CD14-positive monocyte (primary cell): ENCODE data around the gene C10orf105. TPM values are rescaled to one million over a fixed set of nuclear protein-coding genes. Genes with fewer than 3 reads are reported as not detected.

ENCODE experiments used
- DNase-seq, 3 donors: peaks; one replicate each; pipeline ENCODE4 v3.0.0-alpha.2; 2011 to 2022
- H2AFZ ChIP-seq: 2 replicates; pipeline ENCODE4 v1.6.0; 2012; ENCODE audit warnings: mild to moderate bottlenecking, low read depth, low read length, inconsistent platforms; ENCODE audit not compliant: insufficient read depth, poor library complexity, severe bottlenecking
- H3K27ac ChIP-seq, 2 donors: 1 replicate in 1 of 2; 2 replicates in 1 of 2; pipeline ENCODE4 v1.5.1; 2012 to 2013; ENCODE audit warnings: low read length in 2 of 2, control low read depth in 1 of 2, inconsistent platforms in 1 of 2, low read depth in 1 of 2, mild to moderate bottlenecking in 1 of 2
- H3K27me3 ChIP-seq, 2 donors: one replicate each; pipeline versions ENCODE4 v1.6.0 to v1.6.1; 2011 to 2013; ENCODE audit warnings: low read length in 2 of 2; ENCODE audit not compliant: control insufficient read depth in 2 of 2, insufficient read depth in 2 of 2
- H3K36me3 ChIP-seq, 2 donors: replicated peaks in 1 of 2; 1 replicate in 1 of 2; 2 replicates in 1 of 2; pipeline versions ENCODE4 v1.5.1 to v1.6.1; 2012 to 2013; ENCODE audit warnings: low read length in 2 of 2, control low read depth in 1 of 2, inconsistent platforms in 1 of 2, mild to moderate bottlenecking in 1 of 2; ENCODE audit not compliant: insufficient read depth in 2 of 2, control insufficient read depth in 1 of 2
- H3K4me1 ChIP-seq, 2 donors: 1 replicate in 1 of 2; 2 replicates in 1 of 2; pipeline versions ENCODE4 v1.5.1 to v1.6.1; 2012 to 2013; ENCODE audit warnings: low read length in 2 of 2, control low read depth in 1 of 2, inconsistent platforms in 1 of 2, mild to moderate bottlenecking in 1 of 2, moderate library complexity in 1 of 2; ENCODE audit not compliant: insufficient read depth in 2 of 2, control insufficient read depth in 1 of 2
- H3K4me2 ChIP-seq: replicated peaks from 2 replicates; pipeline ENCODE3; 2012; ENCODE audit warnings: low read length, moderate library complexity, mild to moderate bottlenecking; ENCODE audit not compliant: poor library complexity, severe bottlenecking; ENCODE audit errors: extremely low read depth
- H3K4me3 ChIP-seq, 3 experiments: fragments of 200-600 bp in 1 of 3; sonication (generic) in 1 of 3; replicated peaks in 1 of 3; 1 replicate in 2 of 3; 2 replicates in 1 of 3; pipeline ENCODE4 v1.5.1; 2011 to 2013; ENCODE audit warnings: low read length in 3 of 3, mild to moderate bottlenecking in 3 of 3, control low read depth in 2 of 3, low read depth in 2 of 3, inconsistent platforms in 1 of 3, moderate library complexity in 1 of 3
- H3K79me2 ChIP-seq: 2 replicates; pipeline ENCODE4 v1.6.0; 2012; ENCODE audit warnings: mild to moderate bottlenecking, control low read depth, inconsistent platforms, low read length, moderate library complexity; ENCODE audit not compliant: insufficient read depth
- H3K9ac ChIP-seq: 2 replicates; pipeline ENCODE4 v1.6.0; 2017; ENCODE audit warnings: low read length, mild to moderate bottlenecking; ENCODE audit not compliant: insufficient read depth, poor library complexity, severe bottlenecking
- H3K9me3 ChIP-seq, 2 donors: replicated peaks in 1 of 2; 1 replicate in 1 of 2; 2 replicates in 1 of 2; pipeline versions ENCODE4 v1.5.1 to v1.6.1; 2012 to 2013; ENCODE audit warnings: low read length in 2 of 2, control low read depth in 1 of 2; ENCODE audit not compliant: control insufficient read depth in 1 of 2, insufficient read depth in 1 of 2
- H4K20me1 ChIP-seq: 2 replicates; pipeline ENCODE4 v1.6.0; 2012; ENCODE audit warnings: mild to moderate bottlenecking, low read length, control low read depth, moderate library complexity; ENCODE audit not compliant: insufficient read depth
- H3K27ac Mint-ChIP-seq, 7 donors: one replicate each; pipeline ENCODE4 v1.8.0; 2020; ENCODE audit warnings: mild to moderate bottlenecking in 7 of 7, mixed read lengths in 7 of 7, moderate library complexity in 6 of 7, inconsistent platforms in 2 of 7
- H3K27me3 Mint-ChIP-seq, 3 donors: one replicate each; pipeline ENCODE4 v1.8.0; 2021 to 2022; ENCODE audit warnings: low read depth in 3 of 3, mild to moderate bottlenecking in 3 of 3, mixed read lengths in 3 of 3, moderate library complexity in 3 of 3, inconsistent platforms in 1 of 3
- H3K36me3 Mint-ChIP-seq, 2 donors: one replicate each; pipeline ENCODE4 v1.8.0; 2020; ENCODE audit warnings: mixed read lengths in 2 of 2, inconsistent platforms in 1 of 2, mild to moderate bottlenecking in 1 of 2
- H3K4me1 Mint-ChIP-seq: one replicate; pipeline ENCODE4 v1.8.0; 2020; ENCODE audit warnings: mild to moderate bottlenecking, mixed read lengths
- H3K4me3 Mint-ChIP-seq, 2 donors: one replicate each; pipeline ENCODE4 v1.8.0; 2020; ENCODE audit warnings: mild to moderate bottlenecking in 2 of 2, mixed read lengths in 2 of 2, moderate library complexity in 1 of 2
- H3K9me3 Mint-ChIP-seq, 7 donors: one replicate each; pipeline ENCODE4 v1.8.0; 2020 to 2022; ENCODE audit warnings: mixed read lengths in 7 of 7, mild to moderate bottlenecking in 6 of 7, moderate library complexity in 6 of 7, inconsistent platforms in 2 of 7
- WGBS: methylation state at CpG from one replicate; pipeline ENCODE4 v1.1.5; 2013; ENCODE audit warnings: missing lambda C conversion rate; ENCODE audit not compliant: insufficient coverage; 5-methylcytosine and 5-hydroxymethylcytosine counted together
- intact Hi-C, 2 donors: fragments of 100-400 bp; cut with micrococcal nuclease; formaldehyde crosslinking; loops; one replicate each; pipeline versions ENCODE4 v1.15.0 to v1.15.1; 2023
- polyA plus RNA-seq, 3 donors: library from polyadenylated mRNA; depleted of rRNA in 1 of 3; unstranded in 2 of 3; stranded (reverse) in 1 of 3; fragments of 300-500 nt in 2 of 3; fragments of >200 nt in 1 of 3; fragmentation: Illumina TruSeq in 2 of 3; gene quantifications; 1 replicate in 2 of 3; 2 replicates in 1 of 3; pipeline ENCODE4 v1.2.3, GENCODE V29; 2012 to 2021
- TF ChIP-seq, protein P1 (sequence below): fragments of 200-600 bp; IDR thresholded peaks from one replicate; pipeline ENCODE4 v1.8.0; 2022; ENCODE audit warnings: antibody characterized with exemption, mild to moderate bottlenecking

C10orf105 gene
- polyA plus RNA-seq, 3 donors, result 0.18 to 2.4 (median 0.48) TPM

DNA sequence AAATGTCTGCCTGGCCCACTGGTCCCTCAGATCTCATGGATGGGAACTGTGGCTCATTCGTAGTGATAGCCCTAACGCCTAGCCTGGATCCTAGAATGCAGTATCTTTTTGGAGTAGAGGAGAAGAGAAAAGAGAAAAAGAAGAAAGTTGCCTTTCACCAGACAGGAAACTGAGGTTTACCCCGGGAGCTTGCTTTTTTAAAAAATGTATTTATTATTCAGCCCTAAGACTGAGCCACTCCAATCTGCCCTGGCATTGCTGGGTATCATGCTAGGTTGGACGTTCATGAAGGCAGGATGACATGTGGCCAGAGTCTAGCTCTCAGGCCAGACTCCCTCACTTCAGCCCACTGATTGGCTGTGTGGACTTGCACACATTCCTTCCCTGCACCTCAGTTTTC, 21.5 kb upstream of the C10orf105 start:
- TF ChIP-seq, protein P1, sequence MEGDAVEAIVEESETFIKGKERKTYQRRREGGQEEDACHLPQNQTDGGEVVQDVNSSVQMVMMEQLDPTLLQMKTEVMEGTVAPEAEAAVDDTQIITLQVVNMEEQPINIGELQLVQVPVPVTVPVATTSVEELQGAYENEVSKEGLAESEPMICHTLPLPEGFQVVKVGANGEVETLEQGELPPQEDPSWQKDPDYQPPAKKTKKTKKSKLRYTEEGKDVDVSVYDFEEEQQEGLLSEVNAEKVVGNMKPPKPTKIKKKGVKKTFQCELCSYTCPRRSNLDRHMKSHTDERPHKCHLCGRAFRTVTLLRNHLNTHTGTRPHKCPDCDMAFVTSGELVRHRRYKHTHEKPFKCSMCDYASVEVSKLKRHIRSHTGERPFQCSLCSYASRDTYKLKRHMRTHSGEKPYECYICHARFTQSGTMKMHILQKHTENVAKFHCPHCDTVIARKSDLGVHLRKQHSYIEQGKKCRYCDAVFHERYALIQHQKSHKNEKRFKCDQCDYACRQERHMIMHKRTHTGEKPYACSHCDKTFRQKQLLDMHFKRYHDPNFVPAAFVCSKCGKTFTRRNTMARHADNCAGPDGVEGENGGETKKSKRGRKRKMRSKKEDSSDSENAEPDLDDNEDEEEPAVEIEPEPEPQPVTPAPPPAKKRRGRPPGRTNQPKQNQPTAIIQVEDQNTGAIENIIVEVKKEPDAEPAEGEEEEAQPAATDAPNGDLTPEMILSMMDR, result no peak

DNA sequence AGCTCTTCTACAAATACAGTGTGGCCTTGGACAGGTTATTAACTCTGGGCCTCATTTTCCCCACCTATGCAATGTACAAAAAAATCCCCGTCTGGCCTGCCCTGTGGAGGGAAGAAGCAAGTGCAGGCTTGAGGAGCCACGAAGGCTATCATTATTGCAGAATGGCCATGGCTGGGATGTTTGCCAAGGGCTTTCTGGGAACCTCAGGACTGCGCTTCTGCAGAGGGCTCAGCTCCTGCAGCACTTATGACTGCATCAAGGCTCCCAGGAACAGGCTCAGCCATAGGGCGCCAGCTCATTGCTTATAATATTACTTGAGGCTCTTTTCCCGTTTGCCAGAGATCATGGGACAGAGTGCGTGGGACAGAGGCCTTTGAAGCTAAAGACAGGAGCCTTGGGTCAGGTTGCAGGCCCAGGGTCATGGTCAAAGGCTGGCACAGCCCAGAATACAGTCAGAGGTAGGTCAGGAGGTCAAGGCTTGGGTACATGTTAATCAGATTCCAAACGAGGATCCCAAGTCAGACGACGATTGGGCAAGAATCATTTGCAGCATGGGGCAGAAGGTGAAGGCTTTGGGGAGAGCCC, 20.6 kb upstream of the C10orf105 start:
- H3K9ac ChIP-seq, result no peak overlapping the region

More for the DNA sequence above, 21.5 kb upstream of the C10orf105 start:
- intact Hi-C loops, result no loop called here
- no peaks in the 10 kb centered on the region for H4K20me1 ChIP-seq
- H3K27me3 Mint-ChIP-seq, result peaks cover 0 to 6% (median 4%) of the 10 kb centered on the region in 3 donors
- no peak overlapping the region for H2AFZ ChIP-seq
- peaks cover 92 to 100% of the 10 kb centered on the region in 2 donors for H3K4me1 ChIP-seq
- H3K4me2 ChIP-seq, result no peak overlapping the region
- DNase-seq, result no peak
- no peak overlapping the region for H3K4me3 ChIP-seq
- WGBS, result 60% methylated on average over 2 of the region's 4 CpGs
- peak overlapping the region in 1 of 2 donors; percentile 67 for H3K4me3 Mint-ChIP-seq
- peaks cover 4 to 20% of the 10 kb centered on the region in 2 donors for H3K36me3 ChIP-seq
- peak overlapping the region in 1 of 7 donors; percentile 18 for H3K27ac Mint-ChIP-seq
- H3K9me3 ChIP-seq, result peaks cover 0 to 11% of the 10 kb centered on the region in 2 donors
- H3K9me3 Mint-ChIP-seq, result peaks cover 0 to 9% (median 7%) of the 10 kb centered on the region in 7 donors
- no peaks in the 10 kb centered on the region for H3K79me2 ChIP-seq
- H3K27ac ChIP-seq, result no peak overlapping the region
- peaks cover 44 to 56% of the 10 kb centered on the region in 2 donors for H3K36me3 Mint-ChIP-seq
- peaks cover 99% of the 10 kb centered on the region for H3K4me1 Mint-ChIP-seq
- H3K9ac ChIP-seq, result no peak overlapping the region
- no peaks in the 10 kb centered on the region for H3K27me3 ChIP-seq

More for the DNA sequence above, 20.6 kb upstream of the C10orf105 start:
- TF ChIP-seq, protein P1, result no peak
- peak overlapping the region in 1 of 2 donors; percentile 19 for H3K4me3 Mint-ChIP-seq
- H3K79me2 ChIP-seq, result no peaks in the 10 kb centered on the region
- H3K27ac Mint-ChIP-seq, result peak overlapping the region in 5 of 7 donors; percentile 1 to 71 (median 53)
- no peak overlapping the region for H3K27ac ChIP-seq
- H3K4me1 Mint-ChIP-seq, result peaks cover 99% of the 10 kb centered on the region
- peaks cover 92 to 100% of the 10 kb centered on the region in 2 donors for H3K4me1 ChIP-seq
- peaks cover 41 to 54% of the 10 kb centered on the region in 2 donors for H3K36me3 Mint-ChIP-seq
- peaks cover 0 to 9% (median 7%) of the 10 kb centered on the region in 7 donors for H3K9me3 Mint-ChIP-seq
- no peaks in the 10 kb centered on the region for H3K27me3 ChIP-seq
- peaks cover 0 to 11% of the 10 kb centered on the region in 2 donors for H3K9me3 ChIP-seq
- H4K20me1 ChIP-seq, result no peaks in the 10 kb centered on the region
- peaks cover 4 to 20% of the 10 kb centered on the region in 2 donors for H3K36me3 ChIP-seq
- H3K4me3 ChIP-seq, result peak overlapping the region in 1 of 3 experiments; percentile 11
- H3K27me3 Mint-ChIP-seq, result peaks cover 0 to 6% (median 4%) of the 10 kb centered on the region in 3 donors
- H3K4me2 ChIP-seq, result peak overlapping the region; percentile 4
- no peak overlapping the region for H2AFZ ChIP-seq
- WGBS, result 39% methylated on average over 8 of the region's 9 CpGs
- intact Hi-C loops, result no loop called here
- DNase-seq, result no peak
